Ishikawa (cell line): ENCODE data around the gene SPINK5.

Experiments
- CEBPB ChIP-seq: IDR thresholded peaks from 2 replicates; pipeline ENCODE4 v1.6.1; 2012
- CREB1 ChIP-seq: IDR thresholded peaks from 2 replicates; pipeline ENCODE4 v1.6.1; 2012; ENCODE audit warnings: low read depth
- EGR1 ChIP-seq: IDR thresholded peaks from 2 replicates; pipeline ENCODE4 v1.6.1; 2012
- EP300 ChIP-seq: IDR thresholded peaks from 2 replicates; pipeline ENCODE4 v1.6.1; 2012; ENCODE audit warnings: borderline replicate concordance
- FOXM1 ChIP-seq: IDR thresholded peaks from 2 replicates; pipeline ENCODE4 v1.6.1; 2012; ENCODE audit warnings: low read depth, borderline replicate concordance
- MAX ChIP-seq: IDR thresholded peaks from 2 replicates; pipeline ENCODE4 v1.6.1; 2012
- NFIC ChIP-seq: IDR thresholded peaks from 2 replicates; pipeline ENCODE4 v1.6.1; 2012
- RAD21 ChIP-seq: IDR thresholded peaks from 2 replicates; pipeline ENCODE4 v1.6.1; 2012; ENCODE audit warnings: low read depth
- REST ChIP-seq: IDR thresholded peaks from 2 replicates; pipeline ENCODE4 v1.6.1; 2012; ENCODE audit warnings: low read depth, mild to moderate bottlenecking
- TAF1 ChIP-seq: IDR thresholded peaks from 2 replicates; pipeline ENCODE4 v1.6.1; 2012; ENCODE audit warnings: low read depth, mild to moderate bottlenecking
- TCF12 ChIP-seq: IDR thresholded peaks from 2 replicates; pipeline ENCODE4 v1.6.1; 2012; ENCODE audit warnings: low read depth
- TEAD4 ChIP-seq: IDR thresholded peaks from 2 replicates; pipeline ENCODE4 v1.6.1; 2012
- YY1 ChIP-seq: IDR thresholded peaks from 2 replicates; pipeline ENCODE4 v1.6.1; 2012; ENCODE audit warnings: low read depth
- ZBTB7A ChIP-seq: IDR thresholded peaks from 2 replicates; pipeline ENCODE4 v1.6.1; 2012; ENCODE audit warnings: low read depth
- TF ChIP-seq, protein P1 (sequence below): IDR thresholded peaks from 2 replicates; pipeline ENCODE4 v1.6.1; 2012

Gene SPINK5

DNA sequence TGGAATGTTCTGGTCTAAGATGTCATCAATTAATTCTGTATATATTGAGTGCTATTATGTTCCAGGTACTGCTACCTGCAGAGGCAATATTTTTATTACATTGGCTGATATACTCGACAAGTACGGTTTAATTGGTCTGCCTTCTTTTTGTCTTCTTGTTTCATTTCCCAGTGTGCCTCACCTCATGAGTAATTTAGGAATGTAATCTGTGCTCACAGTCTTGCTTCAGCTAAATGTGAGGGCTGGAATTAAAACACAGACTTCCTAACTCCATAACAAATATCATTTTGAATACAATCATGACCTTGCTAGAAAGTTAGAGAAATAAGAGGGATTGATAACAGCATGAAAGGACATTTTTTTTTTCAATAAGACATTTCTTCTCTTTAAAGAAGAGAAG, 20.1 kb upstream of the SPINK5 start:
- TF ChIP-seq CEBPB (no peak), EGR1 (no peak), NFIC (no peak), ZBTB7A (no peak), CREB1 (no peak), TAF1 (no peak), EP300 (no peak), FOXM1 (no peak), REST (no peak), TCF12 (no peak), MAX (no peak), RAD21 (no peak), TEAD4 (no peak), YY1 (no peak)
- TF ChIP-seq, protein P1, sequence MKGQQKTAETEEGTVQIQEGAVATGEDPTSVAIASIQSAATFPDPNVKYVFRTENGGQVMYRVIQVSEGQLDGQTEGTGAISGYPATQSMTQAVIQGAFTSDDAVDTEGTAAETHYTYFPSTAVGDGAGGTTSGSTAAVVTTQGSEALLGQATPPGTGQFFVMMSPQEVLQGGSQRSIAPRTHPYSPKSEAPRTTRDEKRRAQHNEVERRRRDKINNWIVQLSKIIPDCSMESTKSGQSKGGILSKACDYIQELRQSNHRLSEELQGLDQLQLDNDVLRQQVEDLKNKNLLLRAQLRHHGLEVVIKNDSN, result no peak

GRCh38 chr5:148060309-148060708, 3.5 kb upstream of the SPINK5 start:
- TF ChIP-seq REST, result no peak
- no peak for TF ChIP-seq EP300
- TF ChIP-seq TEAD4, result no peak
- TF ChIP-seq RAD21, result no peak
- TF ChIP-seq MAX, result no peak
- no peak for TF ChIP-seq CREB1
- TF ChIP-seq NFIC, result no peak
- no peak for TF ChIP-seq YY1
- no peak for TF ChIP-seq EGR1
- TF ChIP-seq FOXM1, result no peak
- TF ChIP-seq, protein P1, result no peak
- TF ChIP-seq ZBTB7A, result no peak
- TF ChIP-seq TAF1, result no peak

- TF ChIP-seq TCF12, result no peak
- TF ChIP-seq CREB1, result no peak
- no peak for TF ChIP-seq MAX
- TF ChIP-seq TAF1, result no peak
- no peak for TF ChIP-seq TEAD4
- no peak for TF ChIP-seq RAD21
- no peak for TF ChIP-seq FOXM1
- TF ChIP-seq CEBPB, result no peak
- no peak for TF ChIP-seq YY1
- no peak for TF ChIP-seq ZBTB7A
- no peak for TF ChIP-seq EP300
- no peak for TF ChIP-seq NFIC
- no peak for TF ChIP-seq EGR1
- TF ChIP-seq, protein P1, result no peak
- no peak for TF ChIP-seq REST
These were observed 2.9 kb upstream of the SPINK5 start for GRCh38 chr5:148060881-148061280.

- TF ChIP-seq TCF12, result no peak
- TF ChIP-seq TEAD4, result no peak
- TF ChIP-seq FOXM1, result no peak
- no peak for TF ChIP-seq ZBTB7A
- TF ChIP-seq, protein P1, result no peak
- no peak for TF ChIP-seq EP300
- no peak for TF ChIP-seq CREB1
- no peak for TF ChIP-seq EGR1
- TF ChIP-seq NFIC, result no peak
- TF ChIP-seq REST, result no peak
- no peak for TF ChIP-seq MAX
- TF ChIP-seq RAD21, result no peak
These were observed 6.8 kb downstream of the SPINK5 start for GRCh38 chr5:148070621-148071020.
